ENCODE data around the gene MAP4K5.

DNA sequence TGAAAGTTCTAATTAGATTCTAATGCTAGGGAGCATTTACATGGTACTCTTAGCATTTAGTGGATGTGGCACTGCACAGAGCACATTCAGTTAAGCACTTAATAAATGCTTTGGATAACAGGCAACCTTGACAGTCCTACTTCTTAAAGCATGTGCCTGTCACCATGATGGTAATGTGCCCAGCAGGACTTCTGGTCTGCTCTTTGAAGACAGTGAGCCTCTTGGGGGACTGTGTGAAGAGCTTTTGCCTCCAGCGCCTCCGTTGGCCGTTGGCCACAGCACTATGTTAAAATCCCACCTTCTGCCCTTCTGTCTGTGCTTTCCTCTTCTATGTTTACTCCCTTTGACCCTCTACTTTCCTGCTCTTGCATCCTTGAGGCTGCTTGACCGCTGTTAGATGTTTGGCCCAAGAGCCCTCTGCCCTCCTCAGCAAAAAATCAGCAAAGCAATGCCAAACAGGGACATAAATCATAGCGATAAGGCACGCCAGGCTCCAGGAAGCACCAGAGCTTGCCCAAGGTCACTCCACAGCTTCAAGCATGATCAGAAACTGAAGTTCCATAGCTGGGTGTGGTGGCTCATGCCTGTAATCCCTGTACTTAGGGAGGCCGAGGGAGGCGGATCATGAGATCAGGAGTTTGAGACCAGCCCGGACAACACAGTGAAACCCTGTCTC is 144.0 kb downstream of the MAP4K5 start:
- TF ChIP-seq, protein P1, sequence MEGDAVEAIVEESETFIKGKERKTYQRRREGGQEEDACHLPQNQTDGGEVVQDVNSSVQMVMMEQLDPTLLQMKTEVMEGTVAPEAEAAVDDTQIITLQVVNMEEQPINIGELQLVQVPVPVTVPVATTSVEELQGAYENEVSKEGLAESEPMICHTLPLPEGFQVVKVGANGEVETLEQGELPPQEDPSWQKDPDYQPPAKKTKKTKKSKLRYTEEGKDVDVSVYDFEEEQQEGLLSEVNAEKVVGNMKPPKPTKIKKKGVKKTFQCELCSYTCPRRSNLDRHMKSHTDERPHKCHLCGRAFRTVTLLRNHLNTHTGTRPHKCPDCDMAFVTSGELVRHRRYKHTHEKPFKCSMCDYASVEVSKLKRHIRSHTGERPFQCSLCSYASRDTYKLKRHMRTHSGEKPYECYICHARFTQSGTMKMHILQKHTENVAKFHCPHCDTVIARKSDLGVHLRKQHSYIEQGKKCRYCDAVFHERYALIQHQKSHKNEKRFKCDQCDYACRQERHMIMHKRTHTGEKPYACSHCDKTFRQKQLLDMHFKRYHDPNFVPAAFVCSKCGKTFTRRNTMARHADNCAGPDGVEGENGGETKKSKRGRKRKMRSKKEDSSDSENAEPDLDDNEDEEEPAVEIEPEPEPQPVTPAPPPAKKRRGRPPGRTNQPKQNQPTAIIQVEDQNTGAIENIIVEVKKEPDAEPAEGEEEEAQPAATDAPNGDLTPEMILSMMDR (IDR thresholded peaks at IDR 0.05), result no peak
- no peak for TF ChIP-seq POLR2A (IDR thresholded peaks at IDR 0.05)

Measured in vagina (tissue), 2 donors.